Measurements from ENCODE around the gene MED12L.

GRCh38 chr3:151312972-151313371 is 227.5 kb downstream of the MED12L start:
- TF ChIP-seq EZH2phosphoT487 (IDR thresholded peaks at IDR 0.05; ENCODE audit: borderline replicate concordance) (no peak), CTCF (conservative IDR thresholded peaks at IDR 0.05; ENCODE audit: low read length) (no peak)

Data from Loucy (cell line).